D721Med (cell line): ENCODE measurements around the gene KRTAP4-2.
"Not testable (repeated sequence)": the region's sequence is repeated elsewhere in the genome, so short reads cannot be mapped to it uniquely, and the experiment has no call there.

Experiments
- DNase-seq: peaks from one replicate; pipeline ENCODE4 v3.0.0; 2011; ENCODE audit warnings: low spot score; ENCODE audit not compliant: insufficient read length
- FAIRE-seq: peaks from 2 replicates; lab custom pipeline; 2011; peaks lifted over from hg19 to GRCh38; lab: Jason Lieb, UNC
- CTCF ChIP-seq: IDR thresholded peaks from 2 replicates; pipeline ENCODE4 v1.5.1; 2012; ENCODE audit warnings: mild to moderate bottlenecking, control low read depth; ENCODE audit not compliant: insufficient read depth; ENCODE audit errors: missing control alignments

Gene KRTAP4-2

GRCh38 chr17:41160648-41161047, 17.4 kb downstream of the KRTAP4-2 start, which contains the start of gene KRTAP4-4:
Gene KRTAP4-4, minus strand, starts transcription at chr17:41160748. Its CDS starts 57 bp downstream, at chr17:41160691.
- DNase-seq (no peak), FAIRE-seq (no peak)
- no peak for TF ChIP-seq CTCF

- FAIRE-seq, DNase-seq: not testable (repeated sequence)
Observed at GRCh38 chr17:41160190-41160589, 17.8 kb downstream of the KRTAP4-2 start.

- DNase-seq, result no peak
- FAIRE-seq, result no peak
- no peak for TF ChIP-seq CTCF
Observed at GRCh38 chr17:41153856-41154255, 24.2 kb downstream of the KRTAP4-2 start.

- TF ChIP-seq CTCF, result no peak
- FAIRE-seq, result no peak
- DNase-seq, result no peak
Observed at GRCh38 chr17:41151525-41151924, 26.5 kb downstream of the KRTAP4-2 start.

- no peak for DNase-seq
- no peak for FAIRE-seq
Observed at GRCh38 chr17:41150026-41150425, 28.0 kb downstream of the KRTAP4-2 start.

DNA sequence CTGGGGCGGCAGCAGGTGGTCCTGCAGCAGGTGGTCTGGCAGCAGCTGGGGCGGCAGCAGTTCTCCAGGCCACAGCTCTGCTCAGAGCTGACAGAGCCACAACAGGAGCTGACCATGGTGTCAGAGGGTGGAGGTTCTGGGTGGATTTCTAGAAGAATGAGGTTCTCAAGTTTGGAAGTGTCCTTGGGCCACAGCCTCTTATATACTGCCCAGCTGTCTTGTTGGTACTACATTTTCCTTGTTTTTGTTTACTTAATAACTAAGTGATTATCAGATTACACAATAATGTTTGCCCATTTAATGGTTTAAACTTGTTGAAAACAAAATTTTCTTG, 28.4 kb downstream of the KRTAP4-2 start, which contains the start of gene KRTAP4-5:
KRTAP4-5 (minus strand) TSS at position 174 of the 334 bp plus-strand sequence; CDS start at position 116, 58 bp downstream.
- TF ChIP-seq CTCF, result no peak
- FAIRE-seq (no peak), DNase-seq (no peak)

More at GRCh38 chr17:41150026-41150425, 28.0 kb downstream of the KRTAP4-2 start:
- no peak for TF ChIP-seq CTCF

DNA sequence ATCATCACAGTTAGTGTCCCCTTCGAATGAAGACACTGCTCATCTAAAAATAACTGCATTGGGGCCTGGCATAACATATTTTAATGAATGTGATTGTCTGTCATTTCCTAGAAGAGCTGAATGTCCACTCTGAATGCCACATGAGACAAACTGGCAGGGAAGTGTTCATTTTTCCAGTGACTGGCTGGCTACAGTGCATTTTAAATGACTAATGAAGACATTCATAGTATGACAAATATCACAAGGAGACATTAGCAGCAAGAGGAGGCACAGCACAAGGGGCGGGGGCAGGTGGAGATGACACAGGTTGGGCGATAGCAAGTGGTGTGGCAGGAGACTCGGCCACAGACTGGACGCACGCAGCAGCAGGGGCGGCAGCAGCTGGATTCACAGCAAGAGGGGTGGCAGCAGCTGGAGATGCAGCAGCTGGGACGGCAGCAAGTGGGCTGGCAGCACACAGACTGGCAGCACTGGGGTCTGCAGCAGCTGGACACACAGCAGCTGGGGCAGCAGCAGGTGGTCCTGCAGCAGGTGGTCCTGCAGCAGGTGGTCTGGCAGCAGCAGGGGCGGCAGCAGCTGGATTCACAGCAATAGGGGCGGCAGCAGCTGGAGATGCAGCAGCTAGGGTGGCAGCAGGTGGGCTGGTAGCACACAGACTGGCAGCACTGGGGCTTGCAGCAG, 28.9 kb downstream of the KRTAP4-2 start:
- DNase-seq, FAIRE-seq: not testable (repeated sequence)

DNA sequence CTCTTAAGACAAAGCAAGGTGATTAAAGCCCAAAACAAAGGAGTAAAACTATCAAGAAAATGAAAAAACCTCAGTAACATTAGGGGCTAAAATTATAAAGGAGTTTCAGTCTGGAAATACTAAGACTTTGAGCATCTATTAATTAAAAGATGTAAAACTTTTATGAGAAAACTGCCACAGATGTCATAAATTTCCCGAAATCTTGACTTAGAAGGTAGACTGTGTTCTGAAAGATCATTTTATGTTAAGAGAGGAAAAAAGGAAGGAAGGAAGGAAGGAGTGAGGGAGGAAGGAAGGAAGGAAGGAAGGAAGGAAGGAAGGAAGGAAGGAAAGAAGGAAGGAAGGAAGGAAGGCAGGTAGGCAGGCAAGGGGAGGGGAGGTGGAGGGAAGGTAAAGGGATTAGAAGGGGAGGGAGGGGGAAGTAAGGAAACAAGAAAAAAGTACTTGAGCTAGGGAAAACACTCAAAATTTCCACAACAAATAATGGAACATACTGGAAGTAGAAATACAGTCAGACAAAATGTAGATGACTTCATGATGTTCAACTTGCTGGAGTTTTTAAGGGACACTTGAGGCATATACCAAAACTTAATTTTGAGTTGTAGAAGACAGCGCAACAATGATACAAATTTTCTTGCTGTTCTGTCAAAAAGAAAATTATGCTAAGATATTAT, 30.4 kb downstream of the KRTAP4-2 start:
- FAIRE-seq, result no peak
- no peak for TF ChIP-seq CTCF
- no peak for DNase-seq
